WTC11 (cell line): Measurements from ENCODE around the gene CAGE1. TPM values are rescaled to one million over a fixed set of nuclear protein-coding genes. Genes with fewer than 3 reads are reported as not detected.

ENCODE experiments used
- ATAC-seq: fragments of 200-7000 bp; cut with Tn5 transposase; 2 replicates; pipeline ENCODE4 v1.10.0; 2021; ENCODE audit warnings: mild to moderate bottlenecking, moderate library complexity
- CTCF ChIA-PET: fragments of 300-600 bp; sonication (Branson Sonifier 250); formaldehyde crosslinking; loops from one replicate; lab custom pipeline; 2021; ENCODE audit warnings: antibody characterized with exemption; lab: Charles Lee
- POLR2A ChIA-PET: fragments of 350-600 bp; sonication (Branson Sonifier 250); formaldehyde crosslinking; loops from one replicate; lab custom pipeline; 2021; ENCODE audit warnings: antibody characterized with exemption; lab: Charles Lee
- DNase-seq: peaks from one replicate; pipeline ENCODE4 v3.0.0; 2021; ENCODE audit warnings: low spot score
- H3K27ac Mint-ChIP-seq: 2 replicates; pipeline ENCODE4 v1.8.0; 2021; ENCODE audit warnings: mixed read lengths
- H3K27me3 Mint-ChIP-seq: 2 replicates; pipeline ENCODE4 v1.8.0; 2021; ENCODE audit warnings: low read depth, mild to moderate bottlenecking, moderate library complexity, mixed read lengths
- H3K36me3 Mint-ChIP-seq: 2 replicates; pipeline ENCODE4 v1.8.0; 2021; ENCODE audit warnings: mixed read lengths
- H3K4me1 Mint-ChIP-seq: 2 replicates; pipeline ENCODE4 v1.8.0; 2022; ENCODE audit warnings: mixed read lengths
- H3K4me3 Mint-ChIP-seq: 2 replicates; pipeline ENCODE4 v1.8.0; 2021; ENCODE audit warnings: mild to moderate bottlenecking, moderate library complexity, mixed read lengths
- H3K9me3 Mint-ChIP-seq: 2 replicates; pipeline ENCODE4 v1.8.0; 2021; ENCODE audit warnings: mixed read lengths
- ELF4 ChIP-seq: sonication (generic); formaldehyde crosslinking; IDR thresholded peaks from 2 replicates; pipeline ENCODE4 v1.8.1; 2022; ENCODE audit warnings: low read depth, mild to moderate bottlenecking, moderate library complexity, missing genetic modification reagents
- FOXJ3 ChIP-seq: sonication (generic); formaldehyde crosslinking; IDR thresholded peaks from 2 replicates; pipeline ENCODE4 v1.9.0; 2021; ENCODE audit warnings: missing genetic modification reagents, mild to moderate bottlenecking, borderline replicate concordance
- GRHL2 ChIP-seq: fragments of 250-450 bp; sonication (Bioruptor Pico); IDR thresholded peaks from 2 replicates; pipeline ENCODE4 v1.8.0; 2022; ENCODE audit warnings: mild to moderate bottlenecking, moderate library complexity; ENCODE audit not compliant: insufficient replicate concordance, severe bottlenecking
- GTF2I ChIP-seq: fragments of 250-450 bp; sonication (Bioruptor Pico); conservative IDR thresholded peaks from 2 replicates; pipeline ENCODE4 v1.4.0; 2021; ENCODE audit warnings: mild to moderate bottlenecking
- NR2C2 ChIP-seq: sonication (generic); formaldehyde crosslinking; IDR thresholded peaks from 2 replicates; pipeline ENCODE4 v1.8.0; 2022; ENCODE audit warnings: mild to moderate bottlenecking, missing genetic modification reagents
- NR3C1 ChIP-seq: sonication (generic); formaldehyde crosslinking; conservative IDR thresholded peaks from 2 replicates; pipeline ENCODE4 v1.8.1; 2023; ENCODE audit warnings: low read depth, mild to moderate bottlenecking, missing genetic modification reagents
- PRDM15 ChIP-seq: sonication (generic); formaldehyde crosslinking; IDR thresholded peaks from 2 replicates; pipeline ENCODE4 v1.8.0; 2022; ENCODE audit warnings: missing genetic modification reagents
- SMAD4 ChIP-seq: sonication (generic); formaldehyde crosslinking; IDR thresholded peaks from 2 replicates; pipeline ENCODE4 v1.8.0; 2022; ENCODE audit warnings: mild to moderate bottlenecking, missing genetic modification reagents
- SOX15 ChIP-seq: fragments of 250-450 bp; sonication (Bioruptor Pico); IDR thresholded peaks from 2 replicates; pipeline ENCODE4 v1.9.0; 2021; ENCODE audit warnings: mild to moderate bottlenecking
- TCF7 ChIP-seq: sonication (generic); formaldehyde crosslinking; IDR thresholded peaks from 2 replicates; pipeline ENCODE4 v1.8.0; 2022; ENCODE audit warnings: mild to moderate bottlenecking, low read depth, missing genetic modification reagents, moderate library complexity
- ZNF121 ChIP-seq: sonication (generic); formaldehyde crosslinking; IDR thresholded peaks from 2 replicates; pipeline ENCODE4 v1.8.0; 2023; ENCODE audit warnings: missing genetic modification reagents
- ZNF138 ChIP-seq: sonication (generic); formaldehyde crosslinking; conservative IDR thresholded peaks from 2 replicates; pipeline ENCODE4 v1.8.1; 2022; ENCODE audit warnings: mild to moderate bottlenecking, moderate library complexity, missing genetic modification reagents
- ZNF281 ChIP-seq: sonication (generic); formaldehyde crosslinking; IDR thresholded peaks from 2 replicates; pipeline ENCODE4 v1.8.0; 2023; ENCODE audit warnings: mild to moderate bottlenecking, missing genetic modification reagents
- ZNF317 ChIP-seq: sonication (generic); formaldehyde crosslinking; IDR thresholded peaks from 2 replicates; pipeline ENCODE4 v1.8.1; 2023; ENCODE audit warnings: low read depth, mild to moderate bottlenecking, moderate library complexity, missing genetic modification reagents, borderline replicate concordance
- ZNF425 ChIP-seq: fragments of 250-450 bp; sonication (Bioruptor Pico); conservative IDR thresholded peaks from 2 replicates; pipeline ENCODE4 v1.9.0; 2021; ENCODE audit warnings: mild to moderate bottlenecking
- ZNF671 ChIP-seq: fragments of 250-450 bp; sonication (Bioruptor Pico); IDR thresholded peaks from 2 replicates; pipeline ENCODE4 v1.8.0; 2021; ENCODE audit warnings: mild to moderate bottlenecking
- total RNA-seq: library from RNA; stranded (reverse); gene quantifications from 3 replicates; pipeline ENCODE4 v1.2.3, GENCODE V29; 2021
- TF ChIP-seq, protein P1 (sequence below): sonication (generic); formaldehyde crosslinking; IDR thresholded peaks from 2 replicates; pipeline ENCODE4 v1.8.0; 2022; ENCODE audit warnings: mild to moderate bottlenecking, missing genetic modification reagents
- TF ChIP-seq, protein P2 (sequence below): sonication (generic); formaldehyde crosslinking; IDR thresholded peaks from 2 replicates; pipeline ENCODE4 v1.8.0; 2023; ENCODE audit warnings: missing genetic modification reagents
- TF ChIP-seq, protein P3 (sequence below): fragments of 250-450 bp; sonication (Bioruptor Pico); IDR thresholded peaks from 2 replicates; pipeline ENCODE4 v2.1.2; 2022; ENCODE audit warnings: mild to moderate bottlenecking, moderate library complexity
- TF ChIP-seq, protein P4 (sequence below): sonication (generic); formaldehyde crosslinking; IDR thresholded peaks from 2 replicates; pipeline ENCODE4 v1.8.1; 2023; ENCODE audit warnings: mild to moderate bottlenecking, missing genetic modification reagents, moderate library complexity

Gene CAGE1
- total RNA-seq, 1 experiment from 2014 or later = 0.07 TPM

DNA sequence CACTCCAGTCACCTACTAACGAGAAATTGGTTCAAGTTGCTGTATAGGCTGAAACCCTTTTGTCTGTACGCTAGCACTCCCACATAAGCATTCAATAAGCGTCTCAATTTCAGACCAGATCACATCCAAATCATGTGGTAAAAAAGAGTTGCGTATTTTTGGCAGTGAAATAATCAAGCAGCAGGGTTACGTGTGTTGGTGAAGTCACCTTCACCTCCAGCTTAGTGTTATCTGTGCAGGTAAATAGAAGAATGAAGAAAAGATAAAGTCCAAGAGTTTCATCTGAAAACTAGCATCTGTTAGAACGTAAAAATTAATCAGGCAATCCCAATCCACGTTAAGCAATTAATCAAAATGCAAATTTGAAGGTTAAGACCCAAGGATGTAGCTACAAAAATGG is 87.8 kb downstream of the CAGE1 start:
- Mint-ChIP-seq H3K9me3 (no peaks in the 10 kb centered on the region), H3K27ac (no peak overlapping the region), H3K4me1 (no peaks in the 10 kb centered on the region), H3K36me3 (peaks cover 80% of the 10 kb centered on the region), H3K4me3 (no peak overlapping the region), H3K27me3 (no peaks in the 10 kb centered on the region)
- CTCF ChIA-PET = no interaction called here
- no peak for ATAC-seq
- POLR2A ChIA-PET = no interaction called here
- TF ChIP-seq ZNF317 (CRISPR knock-in tag) (no peak), ZNF425 (CRISPR knock-in tag) (no peak), NR3C1 (CRISPR knock-in tag) (no peak), GTF2I (CRISPR knock-in tag) (no peak), ELF4 (no peak), NR2C2 (CRISPR knock-in tag) (no peak), ZNF281 (no peak), ZNF121 (CRISPR knock-in tag) (no peak), SOX15 (no peak), TCF7 (CRISPR knock-in tag) (no peak), GRHL2 (CRISPR knock-in tag) (no peak), SMAD4 (CRISPR knock-in tag) (no peak), ZNF138 (CRISPR knock-in tag) (no peak), PRDM15 (CRISPR knock-in tag) (no peak), FOXJ3 (no peak), ZNF671 (CRISPR knock-in tag) (no peak)
- TF ChIP-seq, protein P1, sequence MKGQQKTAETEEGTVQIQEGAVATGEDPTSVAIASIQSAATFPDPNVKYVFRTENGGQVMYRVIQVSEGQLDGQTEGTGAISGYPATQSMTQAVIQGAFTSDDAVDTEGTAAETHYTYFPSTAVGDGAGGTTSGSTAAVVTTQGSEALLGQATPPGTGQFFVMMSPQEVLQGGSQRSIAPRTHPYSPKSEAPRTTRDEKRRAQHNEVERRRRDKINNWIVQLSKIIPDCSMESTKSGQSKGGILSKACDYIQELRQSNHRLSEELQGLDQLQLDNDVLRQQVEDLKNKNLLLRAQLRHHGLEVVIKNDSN (CRISPR knock-in tag) = no peak
- TF ChIP-seq, protein P2, sequence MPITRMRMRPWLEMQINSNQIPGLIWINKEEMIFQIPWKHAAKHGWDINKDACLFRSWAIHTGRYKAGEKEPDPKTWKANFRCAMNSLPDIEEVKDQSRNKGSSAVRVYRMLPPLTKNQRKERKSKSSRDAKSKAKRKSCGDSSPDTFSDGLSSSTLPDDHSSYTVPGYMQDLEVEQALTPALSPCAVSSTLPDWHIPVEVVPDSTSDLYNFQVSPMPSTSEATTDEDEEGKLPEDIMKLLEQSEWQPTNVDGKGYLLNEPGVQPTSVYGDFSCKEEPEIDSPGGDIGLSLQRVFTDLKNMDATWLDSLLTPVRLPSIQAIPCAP (CRISPR knock-in tag) = no peak
- TF ChIP-seq, protein P3, sequence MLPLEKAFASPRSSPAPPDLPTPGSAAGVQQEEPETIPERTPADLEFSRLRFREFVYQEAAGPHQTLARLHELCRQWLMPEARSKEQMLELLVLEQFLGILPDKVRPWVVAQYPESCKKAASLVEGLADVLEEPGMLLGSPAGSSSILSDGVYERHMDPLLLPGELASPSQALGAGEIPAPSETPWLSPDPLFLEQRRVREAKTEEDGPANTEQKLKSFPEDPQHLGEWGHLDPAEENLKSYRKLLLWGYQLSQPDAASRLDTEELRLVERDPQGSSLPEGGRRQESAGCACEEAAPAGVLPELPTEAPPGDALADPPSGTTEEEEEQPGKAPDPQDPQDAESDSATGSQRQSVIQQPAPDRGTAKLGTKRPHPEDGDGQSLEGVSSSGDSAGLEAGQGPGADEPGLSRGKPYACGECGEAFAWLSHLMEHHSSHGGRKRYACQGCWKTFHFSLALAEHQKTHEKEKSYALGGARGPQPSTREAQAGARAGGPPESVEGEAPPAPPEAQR (CRISPR knock-in tag) = no peak
- TF ChIP-seq, protein P4, sequence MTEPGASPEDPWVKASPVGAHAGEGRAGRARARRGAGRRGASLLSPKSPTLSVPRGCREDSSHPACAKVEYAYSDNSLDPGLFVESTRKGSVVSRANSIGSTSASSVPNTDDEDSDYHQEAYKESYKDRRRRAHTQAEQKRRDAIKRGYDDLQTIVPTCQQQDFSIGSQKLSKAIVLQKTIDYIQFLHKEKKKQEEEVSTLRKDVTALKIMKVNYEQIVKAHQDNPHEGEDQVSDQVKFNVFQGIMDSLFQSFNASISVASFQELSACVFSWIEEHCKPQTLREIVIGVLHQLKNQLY (CRISPR knock-in tag) = no peak
- DNase-seq = no peak
